Measurements from ENCODE around the gene IFNL3. TPM values are rescaled to one million over a fixed set of nuclear protein-coding genes. Genes with fewer than 3 reads are reported as not detected.
A peak's percentile ranks its signal among the peaks of the same experiment; 100 is the strongest.

The IFNL3 gene
- total RNA-seq, 1 experiment from 2014 or later, result not detected

- no TSS peak for BruUV-seq (replicated peaks)
- H3K27me3 ChIP-seq (ENCODE audit: low read length), result no peaks in the 10 kb centered on the region
- no peaks in the 10 kb centered on the region for H4K20me1 ChIP-seq (ENCODE audit: low read length)
- ATAC-seq (no peak), DNase-seq (no peak)
- H3F3A ChIP-seq (ENCODE audit: low read length, unreplicated experiment), result no peaks in the 10 kb centered on the region
- intact Hi-C loops (cut with micrococcal nuclease), result no loop called here
- no peak overlapping the region for H2AFZ ChIP-seq (ENCODE audit: low read length)
- H3K36me3 ChIP-seq (ENCODE audit: low read depth, low read length), result no peaks in the 10 kb centered on the region
- ChIA-PET POLR2A (ENCODE audit: unreplicated experiment) (no interaction called here), CTCF (no interaction called here)
- TF ChIP-seq EZH2 (IDR thresholded peaks at IDR 0.05; ENCODE audit: low read length, unreplicated experiment), result no peak
- no peak for TF ChIP-seq EZH2phosphoT487 (IDR thresholded peaks at IDR 0.05; ENCODE audit: borderline replicate concordance, low read length)
- TF ChIP-seq CTCF (conservative IDR thresholded peaks at IDR 0.05; ENCODE audit: low read depth, low read length), result no peak
- H3K9me2 ChIP-seq (replicated peaks; ENCODE audit: low read length), result no peaks in the 10 kb centered on the region
- no peak overlapping the region for H3K4me3 ChIP-seq (ENCODE audit: low read length)
- H3K9me3 ChIP-seq (ENCODE audit: low read length), result no peaks in the 10 kb centered on the region
- no peaks in the 10 kb centered on the region for H3K79me2 ChIP-seq (ENCODE audit: low read length)
- peaks cover 19% of the 10 kb centered on the region for H3K4me1 ChIP-seq (ENCODE audit: insufficient read depth, low read length)
- no peak overlapping the region for H3K27ac ChIP-seq (ENCODE audit: low read length)
- no peak overlapping the region for H3K9ac ChIP-seq (ENCODE audit: low read length)
- H3K4me2 ChIP-seq (ENCODE audit: low read length), result no peak overlapping the region
Observed at GRCh38 chr19:39200803-39201115, 44.0 kb downstream of the IFNL3 start.

GRCh38 chr19:39200066-39200802, 44.6 kb downstream of the IFNL3 start:
- Histone ChIP-seq H3K79me2 (ENCODE audit: low read length) (no peaks in the 10 kb centered on the region), H4K20me1 (ENCODE audit: low read length) (no peaks in the 10 kb centered on the region), H3K9me3 (ENCODE audit: low read length) (no peaks in the 10 kb centered on the region), H3K4me3 (ENCODE audit: low read length) (no peak overlapping the region), H3K36me3 (ENCODE audit: low read depth, low read length) (no peaks in the 10 kb centered on the region), H3K9me2 (replicated peaks; ENCODE audit: low read length) (no peaks in the 10 kb centered on the region), H3K4me1 (ENCODE audit: insufficient read depth, low read length) (peaks cover 23% of the 10 kb centered on the region), H3K27ac (ENCODE audit: low read length) (no peak overlapping the region), H3K4me2 (ENCODE audit: low read length) (no peak overlapping the region), H2AFZ (ENCODE audit: low read length) (no peak overlapping the region), H3K27me3 (ENCODE audit: low read length) (no peaks in the 10 kb centered on the region), H3F3A (ENCODE audit: low read length, unreplicated experiment) (no peaks in the 10 kb centered on the region), H3K9ac (ENCODE audit: low read length) (no peak overlapping the region)
- no peak for TF ChIP-seq EZH2 (IDR thresholded peaks at IDR 0.05; ENCODE audit: low read length, unreplicated experiment)
- TF ChIP-seq CTCF (conservative IDR thresholded peaks at IDR 0.05; ENCODE audit: low read depth, low read length), result no peak
- no peak for TF ChIP-seq EZH2phosphoT487 (IDR thresholded peaks at IDR 0.05; ENCODE audit: borderline replicate concordance, low read length)
- ChIA-PET POLR2A (ENCODE audit: unreplicated experiment) (no interaction called here), CTCF (no interaction called here)
- no TSS peak for BruUV-seq (replicated peaks)
- DNase-seq, result no peak
- intact Hi-C loops (cut with micrococcal nuclease), result no loop called here
- no peak for ATAC-seq

DNA sequence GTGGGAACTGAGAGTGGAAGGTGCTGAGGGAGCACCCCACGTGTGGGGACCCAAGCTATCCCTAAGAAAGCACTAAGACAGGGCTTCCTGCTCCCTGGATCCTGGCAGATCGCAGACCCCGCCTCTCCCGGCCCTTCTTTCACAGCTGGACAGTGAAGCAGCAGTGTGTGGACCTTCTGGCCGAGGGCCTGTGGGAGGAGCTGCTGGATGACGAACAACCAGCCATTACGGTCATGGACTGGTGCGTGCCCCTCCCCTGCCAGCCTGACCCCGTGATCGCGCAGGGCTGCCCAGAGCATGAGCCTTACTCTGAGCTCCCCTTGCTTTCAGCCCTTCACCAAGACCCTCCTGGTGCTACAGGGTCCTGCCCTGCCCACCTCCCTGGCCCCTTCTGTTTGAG, 45.8 kb downstream of the IFNL3 start:
- Histone ChIP-seq H3K4me2 (ENCODE audit: low read length) (no peak overlapping the region), H3K9me3 (ENCODE audit: low read length) (no peaks in the 10 kb centered on the region), H2AFZ (ENCODE audit: low read length) (no peak overlapping the region), H3K9me2 (replicated peaks; ENCODE audit: low read length) (no peaks in the 10 kb centered on the region), H3K4me1 (ENCODE audit: insufficient read depth, low read length) (peaks cover 23% of the 10 kb centered on the region), H3K79me2 (ENCODE audit: low read length) (no peaks in the 10 kb centered on the region), H3F3A (ENCODE audit: low read length, unreplicated experiment) (no peaks in the 10 kb centered on the region), H3K27ac (ENCODE audit: low read length) (no peak overlapping the region), H3K4me3 (ENCODE audit: low read length) (no peak overlapping the region), H4K20me1 (ENCODE audit: low read length) (no peaks in the 10 kb centered on the region), H3K27me3 (ENCODE audit: low read length) (no peaks in the 10 kb centered on the region), H3K9ac (ENCODE audit: low read length) (no peak overlapping the region), H3K36me3 (ENCODE audit: low read depth, low read length) (no peaks in the 10 kb centered on the region)
- intact Hi-C loops (cut with micrococcal nuclease), result no loop called here
- BruUV-seq (replicated peaks), result no TSS peak
- TF ChIP-seq CTCF (conservative IDR thresholded peaks at IDR 0.05; ENCODE audit: low read depth, low read length) (no peak), EZH2 (IDR thresholded peaks at IDR 0.05; ENCODE audit: low read length, unreplicated experiment) (no peak), EZH2phosphoT487 (IDR thresholded peaks at IDR 0.05; ENCODE audit: borderline replicate concordance, low read length) (no peak)
- POLR2A ChIA-PET (ENCODE audit: unreplicated experiment), result no interaction called here
- CTCF ChIA-PET, result no interaction called here
- DNase-seq (no peak), ATAC-seq (peak; percentile 21; the same call in 1 of the 2 replicates)

Measured in PC-3 (cell line).